A673 (cell line): Measurements from ENCODE around the gene HPCAL1.

Source experiments
- EZH2 ChIP-seq: fragments of 200-600 bp; sonication (generic); IDR thresholded peaks from 2 replicates; pipeline ENCODE4 v1.6.1; 2017; ENCODE audit warnings: borderline replicate concordance, low read depth, mild to moderate bottlenecking, mixed read lengths, antibody characterized with exemption, low read length; ENCODE audit not compliant: poor library complexity, severe bottlenecking
- TF ChIP-seq, protein P1 (sequence below): fragments of 300-800, 200-600 bp; sonication (generic); conservative IDR thresholded peaks from 2 replicates; pipeline ENCODE4 v1.5.1; 2017; ENCODE audit warnings: low read depth, mild to moderate bottlenecking, antibody characterized with exemption, low read length, moderate library complexity, mixed read lengths

DNA sequence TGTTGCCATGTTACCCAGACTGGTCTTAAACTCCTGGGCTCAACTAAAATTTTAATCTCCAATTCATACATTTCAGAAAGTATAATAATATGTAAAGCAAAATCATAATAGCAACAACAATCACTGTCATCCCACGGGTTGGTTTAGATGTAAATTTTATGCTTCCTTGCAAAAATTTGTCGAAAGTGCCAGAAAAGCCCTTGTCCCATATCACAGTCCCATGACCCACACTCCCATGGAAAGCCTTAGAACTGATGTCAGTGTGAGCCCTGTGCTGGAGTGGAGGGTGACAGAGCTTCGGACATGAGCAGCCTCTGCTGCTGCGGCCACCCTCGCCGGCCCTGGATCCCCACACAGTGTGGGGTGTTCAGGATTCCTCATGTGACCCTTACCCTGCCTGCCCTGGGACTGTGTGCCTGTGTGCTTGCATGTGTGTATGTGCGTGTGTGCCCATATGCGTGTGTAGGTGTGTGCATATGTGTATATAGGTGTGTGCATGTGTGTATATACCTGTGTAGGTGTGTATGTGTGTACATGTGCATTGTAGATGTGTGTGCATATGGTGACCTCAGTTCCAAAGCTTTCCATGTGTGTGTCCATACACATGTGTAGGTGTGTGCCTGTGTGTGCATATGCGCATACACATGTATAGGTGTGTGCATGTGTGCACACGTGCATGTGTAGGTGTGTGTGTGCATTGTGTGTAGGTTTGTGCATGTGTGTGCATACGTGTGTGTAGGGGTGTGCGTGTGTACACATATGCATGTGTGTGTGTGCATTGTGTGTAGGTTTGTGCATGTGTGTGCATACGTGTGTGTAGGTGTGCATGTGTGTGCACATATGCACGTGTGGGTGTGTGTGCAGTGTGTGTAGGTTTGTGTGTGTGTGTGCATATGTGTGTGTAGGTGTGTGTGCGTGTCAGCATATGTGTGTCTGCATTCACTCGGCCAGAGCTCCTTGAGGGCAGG, 65.1 kb downstream of the HPCAL1 start:
- TF ChIP-seq, protein P1, sequence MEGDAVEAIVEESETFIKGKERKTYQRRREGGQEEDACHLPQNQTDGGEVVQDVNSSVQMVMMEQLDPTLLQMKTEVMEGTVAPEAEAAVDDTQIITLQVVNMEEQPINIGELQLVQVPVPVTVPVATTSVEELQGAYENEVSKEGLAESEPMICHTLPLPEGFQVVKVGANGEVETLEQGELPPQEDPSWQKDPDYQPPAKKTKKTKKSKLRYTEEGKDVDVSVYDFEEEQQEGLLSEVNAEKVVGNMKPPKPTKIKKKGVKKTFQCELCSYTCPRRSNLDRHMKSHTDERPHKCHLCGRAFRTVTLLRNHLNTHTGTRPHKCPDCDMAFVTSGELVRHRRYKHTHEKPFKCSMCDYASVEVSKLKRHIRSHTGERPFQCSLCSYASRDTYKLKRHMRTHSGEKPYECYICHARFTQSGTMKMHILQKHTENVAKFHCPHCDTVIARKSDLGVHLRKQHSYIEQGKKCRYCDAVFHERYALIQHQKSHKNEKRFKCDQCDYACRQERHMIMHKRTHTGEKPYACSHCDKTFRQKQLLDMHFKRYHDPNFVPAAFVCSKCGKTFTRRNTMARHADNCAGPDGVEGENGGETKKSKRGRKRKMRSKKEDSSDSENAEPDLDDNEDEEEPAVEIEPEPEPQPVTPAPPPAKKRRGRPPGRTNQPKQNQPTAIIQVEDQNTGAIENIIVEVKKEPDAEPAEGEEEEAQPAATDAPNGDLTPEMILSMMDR, result no peak
- TF ChIP-seq EZH2, result no peak
